ENCODE data around the gene SLC7A1.

DNA sequence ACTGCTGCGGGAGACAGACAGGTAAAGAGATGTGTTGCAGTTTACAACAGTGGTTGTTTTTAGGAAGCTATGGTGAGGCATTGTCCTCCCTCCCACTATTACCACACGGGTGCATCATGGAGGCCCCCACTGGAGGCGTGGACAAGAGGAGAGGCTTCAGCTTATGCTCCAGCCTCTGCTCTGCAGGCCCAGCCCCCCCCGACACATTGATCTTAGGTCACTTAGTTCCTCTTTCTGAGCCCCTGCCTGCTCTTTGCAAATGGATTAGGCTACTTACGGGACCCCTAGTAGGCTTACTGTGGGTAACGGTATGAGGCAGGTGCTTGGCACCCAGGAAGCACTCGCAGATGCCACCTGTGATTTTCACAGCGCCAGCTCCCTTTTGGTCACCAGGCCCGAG, 123.9 kb downstream of the SLC7A1 start:
- TF ChIP-seq CTCF (IDR thresholded peaks at IDR 0.05) (no peak), POLR2A (IDR thresholded peaks at IDR 0.05) (no peak)

All from breast epithelium (tissue), 3 donors.